ENCODE results near the gene C19orf81.

DNA sequence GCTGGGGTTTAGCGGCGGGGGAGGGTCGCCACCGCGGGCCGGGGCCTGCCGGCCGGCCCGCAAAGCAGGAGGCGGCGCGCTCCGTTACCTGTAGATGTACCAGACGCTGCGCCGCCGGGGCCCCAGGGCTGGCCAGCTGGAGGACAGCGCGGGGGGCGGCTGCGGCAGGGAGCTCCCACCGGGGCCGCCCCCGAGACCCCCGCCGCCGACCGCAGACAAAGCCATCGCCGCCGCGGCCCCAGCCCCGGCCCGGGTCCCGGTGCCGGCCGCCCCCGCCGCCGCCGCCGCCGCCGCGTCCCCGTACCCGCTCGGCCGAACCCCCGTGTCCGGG is 45.5 kb downstream of the C19orf81 start:
- TF ChIP-seq, protein P1, sequence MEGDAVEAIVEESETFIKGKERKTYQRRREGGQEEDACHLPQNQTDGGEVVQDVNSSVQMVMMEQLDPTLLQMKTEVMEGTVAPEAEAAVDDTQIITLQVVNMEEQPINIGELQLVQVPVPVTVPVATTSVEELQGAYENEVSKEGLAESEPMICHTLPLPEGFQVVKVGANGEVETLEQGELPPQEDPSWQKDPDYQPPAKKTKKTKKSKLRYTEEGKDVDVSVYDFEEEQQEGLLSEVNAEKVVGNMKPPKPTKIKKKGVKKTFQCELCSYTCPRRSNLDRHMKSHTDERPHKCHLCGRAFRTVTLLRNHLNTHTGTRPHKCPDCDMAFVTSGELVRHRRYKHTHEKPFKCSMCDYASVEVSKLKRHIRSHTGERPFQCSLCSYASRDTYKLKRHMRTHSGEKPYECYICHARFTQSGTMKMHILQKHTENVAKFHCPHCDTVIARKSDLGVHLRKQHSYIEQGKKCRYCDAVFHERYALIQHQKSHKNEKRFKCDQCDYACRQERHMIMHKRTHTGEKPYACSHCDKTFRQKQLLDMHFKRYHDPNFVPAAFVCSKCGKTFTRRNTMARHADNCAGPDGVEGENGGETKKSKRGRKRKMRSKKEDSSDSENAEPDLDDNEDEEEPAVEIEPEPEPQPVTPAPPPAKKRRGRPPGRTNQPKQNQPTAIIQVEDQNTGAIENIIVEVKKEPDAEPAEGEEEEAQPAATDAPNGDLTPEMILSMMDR (IDR thresholded peaks at IDR 0.05): no peak
- no peak for TF ChIP-seq POLR2A (IDR thresholded peaks at IDR 0.05)
- TF ChIP-seq EP300 (IDR thresholded peaks at IDR 0.05): no peak

Measured in gastroesophageal sphincter (tissue), 3 donors.